SU-DHL-6 (cell line): ENCODE results near the gene RALGPS1.

Experiments
- CTCF ChIP-seq: fragments of 200-600 bp; sonication (generic); IDR thresholded peaks from one replicate; pipeline ENCODE4 v1.5.1; 2017; ENCODE audit warnings: antibody characterized with exemption, mild to moderate bottlenecking, low read length, moderate library complexity; ENCODE audit not compliant: insufficient read depth, poor library complexity, severe bottlenecking
- EZH2phosphoT487 ChIP-seq: fragments of 200-600 bp; sonication (generic), shearing (Covaris generic); conservative IDR thresholded peaks from 2 replicates; pipeline ENCODE4 v1.6.1; 2018; ENCODE audit warnings: mild to moderate bottlenecking, antibody characterized with exemption, low read length, moderate library complexity, mixed read lengths

- peak; percentile 70 for TF ChIP-seq CTCF
- TF ChIP-seq EZH2phosphoT487, result no peak
Observed at GRCh38 chr9:127199001-127199791, 284.6 kb downstream of the RALGPS1 start.
